Adrenal gland (tissue), 5 donors: Measurements from ENCODE around the gene ARHGEF17.

ENCODE experiments used
- CTCF ChIP-seq, 6 experiments: fragments of 450-650 bp in 4 of 6; fragments of 200-600 bp in 2 of 6; sonication (generic) in 1 of 6; IDR thresholded peaks; 1 replicate in 5 of 6; 2 replicates in 1 of 6; pipeline versions ENCODE4 v1.5.1 to v1.8.0; 2016 to 2021; ENCODE audit warnings: antibody characterized with exemption in 6 of 6, mild to moderate bottlenecking in 2 of 6, moderate library complexity in 1 of 6
- POLR2A ChIP-seq, 2 donors: fragments of 450-650 bp; IDR thresholded peaks; one replicate each; pipeline ENCODE4 v1.6.1; 2017; ENCODE audit warnings: antibody characterized with exemption in 2 of 2, mild to moderate bottlenecking in 2 of 2, moderate library complexity in 1 of 2
- donor health status: DM: no; HTN: no; CAD: no.

GRCh38 chr11:73345481-73346160 is 37.5 kb downstream of the ARHGEF17 start:
- TF ChIP-seq CTCF (IDR thresholded peaks at IDR 0.05) (no peak), POLR2A (IDR thresholded peaks at IDR 0.05) (no peak)
